HG02943 (cell line): ENCODE data around the gene ZNF512B.

Experiments used
- ATAC-seq: cut with Tn5 transposase; IDR thresholded peaks from one replicate; pipeline ENCODE4 v1.9.1; 2021; ENCODE audit warnings: mild to moderate bottlenecking, low read depth, moderate library complexity; ENCODE audit not compliant: unreplicated experiment

Gene ZNF512B

GRCh38 chr20:63951398-63952209 is 18.1 kb downstream of the ZNF512B start:
- ATAC-seq = no peak

GRCh38 chr20:63950701-63951397 is 18.9 kb downstream of the ZNF512B start:
- no peak for ATAC-seq

- ATAC-seq = no peak
Observed at GRCh38 chr20:63947638-63948456, 21.9 kb downstream of the ZNF512B start.

- no peak for ATAC-seq
Observed at GRCh38 chr20:63946986-63947637, 22.6 kb downstream of the ZNF512B start.

GRCh38 chr20:63945921-63946920 is 23.5 kb downstream of the ZNF512B start:
- ATAC-seq = no peak

- ATAC-seq = no peak
Observed at GRCh38 chr20:63945031-63945658, 24.6 kb downstream of the ZNF512B start.

- no peak for ATAC-seq
Observed at GRCh38 chr20:63944078-63944941, 25.4 kb downstream of the ZNF512B start.

- no peak for ATAC-seq
Observed at GRCh38 chr20:63943808-63944077, 26.0 kb downstream of the ZNF512B start.

- ATAC-seq = no peak
Observed at GRCh38 chr20:63942969-63943807, 26.5 kb downstream of the ZNF512B start.

- ATAC-seq = no peak
Observed at GRCh38 chr20:63942250-63942951, 27.3 kb downstream of the ZNF512B start.

- ATAC-seq = no peak
Observed at GRCh38 chr20:63941282-63942081, 28.2 kb downstream of the ZNF512B start.

- no peak for ATAC-seq
Observed at GRCh38 chr20:63940472-63941266, 29.1 kb downstream of the ZNF512B start.

- ATAC-seq = no peak
Observed at GRCh38 chr20:63940071-63940471, 29.7 kb downstream of the ZNF512B start.

GRCh38 chr20:63939061-63939935 is 30.4 kb downstream of the ZNF512B start:
- ATAC-seq = no peak
